GM21619 (cell line): ENCODE data around the gene CIDEC.
"Not testable (repeated sequence)": the region's sequence is repeated elsewhere in the genome, so short reads cannot be mapped to it uniquely, and the experiment has no call there.

Source experiments
- ATAC-seq: cut with Tn5 transposase; IDR thresholded peaks from one replicate; pipeline ENCODE4 v1.9.1; 2021; ENCODE audit not compliant: unreplicated experiment

CIDEC gene

DNA sequence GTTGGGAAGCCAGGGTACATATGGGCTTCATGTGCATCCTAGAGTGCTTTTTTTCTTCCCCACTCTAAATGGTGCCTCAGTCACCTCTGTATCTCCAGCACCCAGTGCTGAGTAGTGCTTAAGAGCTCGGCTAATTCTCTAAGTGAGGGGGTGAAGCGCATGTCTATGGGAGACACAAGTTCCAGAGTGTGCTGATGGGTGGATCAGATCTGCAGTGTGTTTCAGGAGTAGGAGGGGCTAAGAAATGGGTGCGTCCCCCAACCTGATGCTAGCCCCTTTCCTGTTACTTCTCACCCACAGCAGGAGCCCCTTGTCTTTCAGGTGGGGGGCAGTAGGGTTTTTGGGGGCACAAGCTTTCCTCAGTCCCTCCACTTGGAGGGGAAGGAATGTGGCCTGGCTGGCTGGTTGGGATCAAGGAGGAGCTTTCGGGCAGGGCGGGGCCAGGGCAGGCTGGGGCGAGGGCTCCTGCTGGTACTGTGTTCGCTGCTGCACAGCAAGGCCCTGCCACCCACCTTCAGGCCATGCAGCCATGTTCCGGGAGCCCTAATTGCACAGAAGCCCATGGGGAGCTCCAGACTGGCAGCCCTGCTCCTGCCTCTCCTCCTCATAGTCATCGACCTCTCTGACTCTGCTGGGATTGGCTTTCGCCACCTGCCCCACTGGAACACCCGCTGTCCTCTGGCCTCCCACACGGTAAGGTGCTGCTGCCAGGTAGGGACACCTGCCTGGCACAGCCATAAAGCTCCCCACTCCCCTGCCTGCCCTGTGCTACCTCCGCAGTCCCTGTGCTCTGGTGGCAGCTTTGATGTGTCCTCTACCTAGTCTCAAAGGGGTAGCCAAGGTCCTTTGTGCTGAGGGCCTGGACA lies 22.6 kb upstream of the CIDEC start, which contains the start of gene IL17RE:
Gene IL17RE (plus strand): TSS at position 477 of the 866 bp plus-strand sequence. CDS start 85 bp downstream, at position 562.
- ATAC-seq = no peak

DNA sequence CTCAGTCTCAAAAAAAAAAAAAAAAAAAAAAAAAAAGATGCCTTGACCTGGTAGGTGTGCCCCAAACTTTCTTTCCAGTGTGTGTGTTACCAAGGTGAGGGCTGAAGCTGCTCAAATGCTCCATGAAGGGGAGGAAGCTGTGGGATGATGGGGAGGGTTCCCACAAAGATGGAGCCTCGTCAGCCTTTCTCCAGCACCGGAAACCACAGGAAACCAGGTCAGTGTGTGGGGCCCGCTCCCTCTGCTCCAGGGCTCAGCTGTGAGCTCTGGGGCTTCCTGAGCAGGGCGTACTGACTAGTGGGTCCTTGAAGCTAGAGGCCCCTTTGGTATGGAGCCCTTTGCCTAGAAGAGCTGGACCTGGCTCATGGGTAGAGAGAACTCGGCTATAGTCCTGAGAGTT lies 21.9 kb upstream of the CIDEC start:
- no peak for ATAC-seq

GRCh38 chr3:9900965-9901415 lies 20.9 kb upstream of the CIDEC start:
- not testable (repeated sequence) for ATAC-seq

DNA sequence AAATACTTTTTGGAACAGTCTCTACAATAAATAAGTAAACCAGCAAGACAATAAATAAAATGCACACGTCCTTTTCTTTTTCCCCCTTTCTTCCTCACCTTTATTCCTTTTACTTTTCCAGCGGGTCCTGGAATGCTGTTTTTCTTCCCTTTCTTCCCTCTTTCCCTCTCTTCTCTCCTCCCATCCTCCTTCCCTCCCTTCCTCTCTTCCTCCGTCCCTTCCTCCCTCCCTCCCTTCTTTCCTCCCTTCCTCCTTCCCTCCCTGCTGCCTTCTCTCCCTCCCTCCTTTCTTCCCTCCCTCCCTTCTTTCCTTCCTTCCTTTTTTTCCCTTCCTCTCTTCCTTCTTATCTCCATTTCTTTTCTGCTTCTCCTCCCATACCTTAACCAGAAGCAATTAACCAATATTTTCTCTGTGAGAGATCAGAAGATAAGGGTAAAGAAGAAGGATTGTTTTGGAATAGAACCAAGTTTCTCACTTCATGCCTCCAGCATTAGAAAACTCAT lies 19.3 kb upstream of the CIDEC start:
- ATAC-seq = no peak

DNA sequence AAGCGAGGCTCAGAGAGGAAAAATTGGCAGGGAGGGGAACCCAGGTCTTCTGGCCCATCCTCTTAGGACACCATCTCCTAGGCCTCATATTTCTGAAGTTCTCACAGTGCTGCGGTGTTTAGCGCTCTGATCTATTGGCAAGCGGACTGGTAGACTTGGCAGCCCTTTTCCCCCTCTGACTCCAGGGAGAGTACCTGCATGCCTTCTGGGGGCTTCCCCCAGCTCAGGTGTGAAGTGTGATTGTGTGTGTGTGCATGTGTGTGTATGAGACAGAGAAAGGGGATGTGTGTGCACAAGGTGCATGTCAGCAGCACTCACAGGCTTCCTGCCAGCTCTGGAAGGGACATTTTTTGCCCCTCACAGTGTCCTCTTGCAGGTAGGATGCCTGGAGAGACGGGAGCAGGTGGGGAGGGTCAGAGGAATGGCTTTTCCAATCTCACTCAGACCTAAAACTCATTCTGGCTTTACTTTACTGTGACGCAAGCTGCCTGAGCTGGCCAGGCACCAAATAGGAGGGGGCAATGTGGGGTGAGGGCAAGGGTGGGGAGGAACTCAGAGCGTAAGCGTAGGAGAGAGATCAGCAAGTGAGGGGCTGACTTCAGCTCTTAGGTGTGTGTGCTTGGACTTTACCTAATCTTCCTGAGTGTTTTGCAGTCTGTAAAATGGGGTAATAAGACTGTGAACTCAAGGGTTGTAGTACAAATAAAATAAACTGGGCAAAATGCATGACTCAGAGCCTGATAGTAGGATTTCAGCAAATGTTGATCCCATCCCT lies 18.6 kb upstream of the CIDEC start:
- ATAC-seq = no peak

- peak; percentile 64 for ATAC-seq
These were observed 17.6 kb upstream of the CIDEC start for GRCh38 chr3:9897408-9898372.

DNA sequence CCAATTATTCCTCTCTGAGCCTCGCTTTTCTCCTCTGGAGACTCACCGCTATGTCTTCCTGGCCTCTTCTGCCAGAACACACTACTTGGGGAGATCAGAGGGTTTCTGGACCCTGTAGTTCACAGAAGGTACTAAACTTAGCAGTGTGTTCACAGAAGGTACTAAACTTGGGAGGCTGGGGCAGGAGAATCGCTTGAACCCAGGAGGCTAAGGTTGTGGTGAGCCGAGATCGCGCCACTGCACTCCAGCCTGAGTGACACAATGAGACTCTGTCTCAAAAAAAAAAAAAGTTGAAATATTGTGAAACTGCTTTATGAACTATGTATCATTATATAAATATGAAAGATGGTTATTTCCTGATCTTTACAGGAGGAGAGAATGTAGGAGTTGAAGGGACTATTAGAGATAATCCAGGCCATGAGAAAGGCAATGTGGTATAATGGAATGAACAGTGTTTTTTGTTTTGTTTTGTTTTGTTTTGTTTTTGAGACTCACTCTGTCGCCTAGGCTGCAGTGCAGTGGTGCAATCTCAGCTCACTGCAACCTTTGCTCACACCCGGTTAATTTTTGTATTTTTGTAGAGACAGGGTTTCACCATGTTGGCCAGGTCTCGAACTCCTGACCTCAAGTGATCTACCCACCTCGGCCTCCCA lies 16.8 kb upstream of the CIDEC start:
- ATAC-seq = not testable (repeated sequence)

DNA sequence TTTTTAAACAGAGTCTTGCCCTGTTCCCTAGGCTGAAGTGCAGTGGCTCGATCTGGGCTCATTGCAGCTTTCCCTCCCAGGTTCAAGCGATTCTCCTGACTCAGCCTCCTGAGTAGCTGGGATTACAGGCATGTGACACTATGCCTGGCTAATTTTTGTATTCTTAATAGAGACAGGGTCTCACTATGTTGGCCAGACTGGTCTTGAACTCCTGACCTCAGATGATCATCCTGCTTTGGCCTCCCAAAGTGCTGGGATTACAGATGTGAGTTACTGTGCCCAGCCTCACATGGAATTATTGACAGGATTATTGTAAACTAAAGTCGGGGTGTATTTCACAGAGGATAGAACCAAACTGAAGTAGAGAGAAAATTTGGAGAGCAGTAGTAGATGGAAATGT lies 15.7 kb upstream of the CIDEC start:
- not testable (repeated sequence) for ATAC-seq

- ATAC-seq = no peak
These were observed 13.7 kb upstream of the CIDEC start for GRCh38 chr3:9893739-9894138.

GRCh38 chr3:9891072-9891622 lies 11.1 kb upstream of the CIDEC start:
- no peak for ATAC-seq

- ATAC-seq = peak; percentile 76
These were observed 10.4 kb upstream of the CIDEC start, which contains the start of gene JAGN1 for GRCh38 chr3:9890249-9891071. JAGN1 (plus strand) TSS chr3:9890610; CDS start chr3:9890723, 113 bp downstream.

GRCh38 chr3:9889405-9889804 lies 9.4 kb upstream of the CIDEC start:
- ATAC-seq = no peak

DNA sequence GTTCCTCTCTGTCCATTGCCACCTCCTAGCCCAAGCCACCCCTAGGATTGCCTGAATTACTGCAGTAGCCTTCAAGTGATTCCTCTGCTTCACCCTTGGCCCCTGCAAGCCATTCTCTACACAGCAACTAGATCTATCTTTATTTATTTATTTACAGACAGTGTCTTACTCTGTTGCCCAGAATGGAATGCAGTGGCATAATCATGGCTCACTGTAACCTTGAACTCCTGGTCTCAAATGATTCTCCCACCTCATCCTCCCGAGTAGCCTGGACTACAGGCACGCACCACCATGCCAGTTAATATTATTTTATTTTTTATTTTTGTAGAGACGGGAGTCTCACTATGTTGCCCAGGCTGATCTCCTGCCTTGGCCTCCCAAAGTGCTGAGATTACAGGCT lies 8.5 kb upstream of the CIDEC start:
- no peak for ATAC-seq

- ATAC-seq = no peak
These were observed 7.4 kb upstream of the CIDEC start for GRCh38 chr3:9887480-9887879.

DNA sequence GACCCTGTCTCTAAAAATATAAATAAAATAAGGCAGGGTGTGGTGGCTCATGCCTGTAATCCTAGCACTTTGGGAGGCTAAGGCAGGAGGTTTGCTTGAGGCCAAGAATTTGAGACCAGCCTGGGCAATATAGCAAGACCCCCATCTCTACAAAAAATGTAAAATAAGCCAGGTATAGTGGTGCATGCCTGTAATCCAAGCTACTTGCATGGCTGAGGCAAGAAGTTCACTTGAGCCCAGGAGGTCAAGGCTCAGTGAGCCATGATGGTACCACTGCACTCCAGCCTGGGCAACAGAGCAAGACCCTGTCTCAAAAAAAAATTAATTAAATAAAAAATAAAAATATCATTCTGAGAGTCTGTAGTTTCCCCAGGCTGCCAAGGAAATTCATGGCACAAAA lies 6.3 kb upstream of the CIDEC start:
- no peak for ATAC-seq

- ATAC-seq = no peak
These were observed 4.6 kb upstream of the CIDEC start for GRCh38 chr3:9884555-9885165.

- ATAC-seq = no peak
These were observed 3.9 kb upstream of the CIDEC start for GRCh38 chr3:9883706-9884554.
